Stimulated activated naive CD8-positive, alpha-beta T cell treated with anti-CD3 and anti-CD28 coated beads, Interleukin-15, Interleukin-2, amounts not matched to agents 100 ng/mL and 50 ng/mL, for 24 hours (primary cell): Measurements from ENCODE around the gene NR6A1.
"Not testable (repeated sequence)": the region's sequence is repeated elsewhere in the genome, so short reads cannot be mapped to it uniquely, and the experiment has no call there.

Source experiments
- H3K27ac Mint-ChIP-seq: one replicate; pipeline ENCODE4 v1.8.0; 2021; ENCODE audit warnings: mild to moderate bottlenecking, mixed read lengths
- H3K27me3 Mint-ChIP-seq: one replicate; pipeline ENCODE4 v1.8.0; 2021; ENCODE audit warnings: mixed read lengths
- H3K36me3 Mint-ChIP-seq: one replicate; pipeline ENCODE4 v1.8.0; 2021; ENCODE audit warnings: low read depth, mixed read lengths
- H3K4me1 Mint-ChIP-seq: one replicate; pipeline ENCODE4 v1.8.0; 2021; ENCODE audit warnings: low read depth, mixed read lengths
- H3K4me3 Mint-ChIP-seq: one replicate; pipeline ENCODE4 v1.8.0; 2021; ENCODE audit warnings: mild to moderate bottlenecking, mixed read lengths
- H3K9me3 Mint-ChIP-seq: one replicate; pipeline ENCODE4 v1.8.0; 2021; ENCODE audit warnings: mixed read lengths

The NR6A1 gene

DNA sequence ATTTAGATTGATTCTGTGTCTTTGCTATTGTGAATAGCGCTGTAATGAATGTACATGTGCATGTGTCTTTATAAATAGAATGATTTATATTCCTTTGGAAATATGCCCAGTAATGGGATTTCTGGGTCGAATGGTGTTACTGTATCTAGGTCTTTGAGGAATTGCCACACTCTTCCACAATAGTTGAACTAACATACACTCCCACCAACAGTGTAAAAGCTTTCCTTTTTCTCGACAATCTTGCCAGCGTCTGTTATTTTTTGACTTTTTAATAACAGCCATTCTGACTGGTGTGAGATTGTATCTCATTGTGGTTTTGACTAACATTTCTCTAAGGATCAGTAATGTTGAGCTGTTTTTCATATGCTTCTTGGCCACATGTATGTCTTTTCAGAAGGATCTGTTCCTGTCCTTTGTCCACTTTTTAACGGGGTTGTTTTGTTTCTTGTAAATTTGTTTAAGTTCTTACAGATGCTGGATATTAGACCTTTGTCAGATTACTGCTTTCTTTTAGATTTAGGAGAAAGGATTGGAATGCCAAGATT, 139.0 kb downstream of the NR6A1 start:
- no peaks in the 10 kb centered on the region for H3K9me3 Mint-ChIP-seq
- H3K27ac Mint-ChIP-seq = no peak overlapping the region
- H3K4me3 Mint-ChIP-seq = no peak overlapping the region
- no peaks in the 10 kb centered on the region for H3K4me1 Mint-ChIP-seq
- no peaks in the 10 kb centered on the region for H3K36me3 Mint-ChIP-seq
- H3K27me3 Mint-ChIP-seq = peaks cover 7% of the 10 kb centered on the region

GRCh38 chr9:124631326-124631725, 139.8 kb downstream of the NR6A1 start:
- Mint-ChIP-seq H3K36me3 (no peaks in the 10 kb centered on the region), H3K27me3 (no peaks in the 10 kb centered on the region), H3K9me3 (no peaks in the 10 kb centered on the region), H3K4me1 (no peaks in the 10 kb centered on the region), H3K4me3 (no peak overlapping the region), H3K27ac (no peak overlapping the region)

DNA sequence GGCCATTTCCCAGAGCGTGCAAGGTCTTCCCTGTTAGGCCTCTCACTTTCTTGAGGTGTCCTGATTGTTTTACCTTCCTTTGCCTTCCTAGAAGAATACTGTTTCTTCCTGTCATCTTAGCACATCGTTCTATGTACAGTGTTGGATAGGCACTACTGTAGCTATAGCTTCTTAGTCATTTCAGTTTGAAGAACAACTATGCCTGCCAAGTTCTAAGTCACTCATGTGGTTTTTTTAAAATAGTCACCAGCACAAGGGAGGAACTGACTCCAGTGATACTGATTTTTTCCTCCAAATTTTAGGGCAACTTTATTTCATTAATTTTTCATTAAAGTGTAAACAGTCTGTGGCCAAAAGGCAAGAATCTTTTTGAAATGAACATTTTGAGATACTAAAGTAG, 141.5 kb downstream of the NR6A1 start:
- H3K4me3 Mint-ChIP-seq = no peak overlapping the region

GRCh38 chr9:124628741-124629140, 142.4 kb downstream of the NR6A1 start:
- H3K4me1 Mint-ChIP-seq = no peaks in the 10 kb centered on the region
- no peaks in the 10 kb centered on the region for H3K36me3 Mint-ChIP-seq
- H3K27ac Mint-ChIP-seq = no peak overlapping the region
- no peaks in the 10 kb centered on the region for H3K9me3 Mint-ChIP-seq
- no peak overlapping the region for H3K4me3 Mint-ChIP-seq
- H3K27me3 Mint-ChIP-seq = no peaks in the 10 kb centered on the region

More for the DNA sequence above, 141.5 kb downstream of the NR6A1 start:
- Mint-ChIP-seq H3K27me3 (no peaks in the 10 kb centered on the region), H3K9me3 (no peaks in the 10 kb centered on the region), H3K36me3 (no peaks in the 10 kb centered on the region), H3K4me1 (no peaks in the 10 kb centered on the region), H3K27ac (no peak overlapping the region)

- Mint-ChIP-seq H3K27ac (no peak overlapping the region), H3K4me1 (no peaks in the 10 kb centered on the region), H3K27me3 (peaks cover 5% of the 10 kb centered on the region), H3K9me3 (no peaks in the 10 kb centered on the region), H3K36me3 (no peaks in the 10 kb centered on the region), H3K4me3 (no peak overlapping the region)
These were observed 144.8 kb downstream of the NR6A1 start for GRCh38 chr9:124626276-124626675.

DNA sequence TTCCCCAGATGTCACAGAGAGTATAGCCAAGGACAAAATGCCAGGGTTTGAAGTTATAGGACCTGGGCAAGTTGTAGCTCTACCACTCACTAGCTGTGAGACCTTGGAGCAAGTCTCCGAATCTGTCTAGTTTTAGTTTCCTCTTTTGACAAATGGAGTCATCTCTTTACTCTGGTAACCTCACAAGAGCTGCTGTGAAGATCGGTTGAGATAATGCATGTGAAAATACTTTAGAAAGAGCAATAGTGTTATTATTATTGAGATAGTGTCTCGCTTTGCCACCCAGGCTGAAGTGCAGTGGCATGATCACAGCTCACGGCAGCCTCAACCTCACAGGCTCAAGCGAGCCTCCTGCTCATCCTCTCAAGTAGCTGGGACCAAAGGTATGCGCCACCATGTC, 146.0 kb downstream of the NR6A1 start:
- Mint-ChIP-seq H3K4me1 (no peaks in the 10 kb centered on the region), H3K9me3 (no peaks in the 10 kb centered on the region), H3K27ac (no peak overlapping the region), H3K36me3 (no peaks in the 10 kb centered on the region), H3K4me3 (no peak overlapping the region), H3K27me3 (peaks cover 5% of the 10 kb centered on the region)

- no peak overlapping the region for H3K27ac Mint-ChIP-seq
- no peaks in the 10 kb centered on the region for H3K4me1 Mint-ChIP-seq
- no peaks in the 10 kb centered on the region for H3K36me3 Mint-ChIP-seq
- no peaks in the 10 kb centered on the region for H3K9me3 Mint-ChIP-seq
- H3K27me3 Mint-ChIP-seq = peaks cover 5% of the 10 kb centered on the region
- H3K4me3 Mint-ChIP-seq = no peak overlapping the region
These were observed 146.4 kb downstream of the NR6A1 start for GRCh38 chr9:124624735-124624992.

DNA sequence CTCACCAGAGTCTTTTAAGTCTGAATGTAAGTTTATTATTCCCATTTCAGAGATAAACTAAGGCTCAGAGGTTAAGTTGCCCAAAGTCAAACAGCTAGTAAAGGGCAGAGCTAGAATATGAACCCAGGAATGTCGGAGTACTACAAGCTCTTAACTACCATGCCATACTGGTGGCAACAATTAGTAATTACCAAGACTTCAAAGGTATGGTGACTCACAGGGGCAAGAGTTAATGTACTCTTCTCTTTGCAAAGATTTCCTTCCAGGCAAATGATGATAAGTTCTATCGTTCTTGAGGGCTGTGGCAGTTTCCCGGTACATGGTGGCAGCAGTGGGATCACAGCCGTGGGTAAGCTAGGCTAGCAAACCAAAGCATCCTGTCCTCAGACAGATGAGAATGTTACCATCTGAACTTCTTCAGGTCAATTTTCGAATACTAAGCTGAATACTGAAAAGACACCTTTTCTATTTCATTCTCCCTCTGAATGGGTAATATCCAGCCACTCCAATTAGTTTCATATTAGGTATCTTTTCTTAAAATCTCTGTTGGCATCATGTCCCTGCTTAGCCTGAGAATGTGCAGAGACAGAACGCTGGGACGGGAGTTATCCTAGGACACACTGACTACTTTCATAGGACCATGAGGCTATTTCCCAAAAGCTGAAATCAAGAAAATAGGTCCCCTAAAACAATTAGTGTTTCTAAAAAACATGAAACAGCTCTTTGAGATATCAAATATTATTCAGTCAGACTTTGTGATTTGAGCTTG, 147.0 kb downstream of the NR6A1 start:
- H3K27me3 Mint-ChIP-seq = peaks cover 5% of the 10 kb centered on the region
- H3K4me3 Mint-ChIP-seq = no peak overlapping the region
- no peaks in the 10 kb centered on the region for H3K4me1 Mint-ChIP-seq
- H3K9me3 Mint-ChIP-seq = no peaks in the 10 kb centered on the region
- H3K27ac Mint-ChIP-seq = no peak overlapping the region
- no peaks in the 10 kb centered on the region for H3K36me3 Mint-ChIP-seq

GRCh38 chr9:124622882-124623281, 148.2 kb downstream of the NR6A1 start:
- no peaks in the 10 kb centered on the region for H3K36me3 Mint-ChIP-seq
- peaks cover 5% of the 10 kb centered on the region for H3K27me3 Mint-ChIP-seq
- no peak overlapping the region for H3K27ac Mint-ChIP-seq
- H3K4me1 Mint-ChIP-seq = no peaks in the 10 kb centered on the region
- H3K9me3 Mint-ChIP-seq = no peaks in the 10 kb centered on the region
- H3K4me3 Mint-ChIP-seq = no peak overlapping the region

DNA sequence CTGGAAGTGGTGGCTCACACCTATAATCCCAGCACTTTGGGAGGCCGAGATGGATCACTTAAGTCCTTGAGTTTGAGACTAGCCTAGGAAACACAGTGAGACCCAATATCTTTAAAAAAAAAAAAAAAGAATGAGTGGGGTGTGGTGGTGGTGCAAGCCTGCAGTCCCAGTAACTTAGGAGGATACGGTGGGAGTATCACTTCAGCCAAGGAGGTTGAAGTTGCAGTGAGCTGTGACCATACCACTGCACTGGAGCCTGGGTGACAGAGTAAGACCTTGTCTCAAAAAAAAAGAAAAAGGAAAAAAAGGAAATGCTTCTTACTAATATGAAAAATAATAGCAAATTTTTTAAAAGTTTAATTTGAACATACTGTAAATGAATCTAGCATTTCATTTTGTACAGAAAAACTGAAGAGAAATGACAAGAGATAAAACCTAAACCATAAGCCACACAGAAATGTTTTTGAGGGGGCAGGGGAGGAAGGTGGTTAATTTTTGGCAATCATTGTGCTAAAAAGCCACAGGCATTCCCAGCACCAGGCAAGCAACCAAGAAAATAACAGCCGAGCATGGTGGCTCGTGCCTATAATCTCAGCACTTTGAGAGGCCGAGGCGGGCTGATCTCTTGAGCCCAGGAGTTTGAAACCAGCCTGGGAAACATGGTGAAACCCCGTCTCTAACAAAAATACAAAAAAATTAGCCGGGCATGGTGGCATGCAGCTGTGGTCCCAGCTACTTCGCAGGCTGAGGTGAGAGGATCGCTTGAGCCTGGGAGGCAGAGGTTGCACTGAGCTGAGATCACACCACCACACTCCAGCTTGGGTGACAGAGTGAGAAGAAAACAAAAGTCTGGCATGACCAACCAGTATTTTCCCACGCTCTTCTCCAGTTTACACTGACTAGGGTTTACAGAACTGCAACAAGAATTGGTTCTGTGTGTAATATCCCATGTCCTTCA, 149.5 kb downstream of the NR6A1 start:
- no peak overlapping the region for H3K27ac Mint-ChIP-seq
- no peaks in the 10 kb centered on the region for H3K9me3 Mint-ChIP-seq
- H3K27me3 Mint-ChIP-seq = peaks cover 8% of the 10 kb centered on the region
- H3K4me1 Mint-ChIP-seq = no peaks in the 10 kb centered on the region
- no peak overlapping the region for H3K4me3 Mint-ChIP-seq
- no peaks in the 10 kb centered on the region for H3K36me3 Mint-ChIP-seq

DNA sequence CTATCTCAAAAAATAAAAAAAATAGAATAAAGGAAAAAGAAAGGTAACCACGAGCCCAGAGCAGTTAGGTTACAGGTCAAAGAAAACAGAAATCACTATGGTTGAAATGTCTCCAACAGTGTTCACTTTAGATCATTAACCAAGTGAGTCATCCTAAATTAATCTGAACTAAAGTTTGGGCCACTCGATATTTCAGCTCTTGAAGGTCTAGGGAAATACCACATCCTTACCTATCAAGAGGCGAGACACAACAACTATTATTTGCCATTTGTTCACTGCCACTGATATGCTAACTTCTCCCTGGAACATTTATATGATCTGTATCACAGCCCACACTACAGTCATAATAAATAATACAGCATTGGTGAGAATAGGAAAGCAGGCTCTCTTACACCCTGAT, 152.6 kb downstream of the NR6A1 start:
- H3K36me3 Mint-ChIP-seq = no peaks in the 10 kb centered on the region
- no peaks in the 10 kb centered on the region for H3K9me3 Mint-ChIP-seq
- H3K4me3 Mint-ChIP-seq = no peak overlapping the region
- H3K4me1 Mint-ChIP-seq = no peaks in the 10 kb centered on the region
- peaks cover 16% of the 10 kb centered on the region for H3K27me3 Mint-ChIP-seq
- H3K27ac Mint-ChIP-seq = no peak overlapping the region

DNA sequence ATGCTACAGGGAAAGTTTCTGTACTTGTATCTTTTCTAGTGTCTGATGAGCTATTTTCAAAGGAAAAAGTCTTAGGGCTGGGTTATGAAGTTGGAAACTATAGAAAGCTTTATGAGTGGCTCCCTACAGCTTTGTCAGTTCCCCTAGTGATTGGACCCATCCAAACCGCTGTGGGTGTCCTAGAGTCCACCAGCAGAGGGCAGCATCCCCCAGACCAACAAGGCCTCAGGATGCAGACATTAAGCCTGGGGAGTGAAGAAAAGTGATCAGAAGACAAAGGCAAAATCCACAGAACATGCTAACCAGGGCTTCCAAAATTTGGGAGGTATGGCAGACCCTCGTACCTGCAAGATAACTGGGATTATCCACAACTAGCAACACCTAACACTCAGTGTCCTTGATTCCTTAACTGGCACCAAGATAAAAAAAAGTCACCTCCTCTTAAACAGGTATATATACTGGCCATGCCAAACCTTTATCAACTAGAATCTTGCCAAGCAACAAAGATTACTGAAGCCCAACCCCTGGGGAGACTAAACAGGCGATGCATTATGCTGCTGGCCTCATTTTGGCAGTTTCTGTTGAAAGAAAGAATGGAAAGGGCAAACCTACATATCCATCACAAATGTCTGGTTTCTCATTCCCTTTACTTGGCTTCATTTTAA, 153.5 kb downstream of the NR6A1 start:
- no peaks in the 10 kb centered on the region for H3K36me3 Mint-ChIP-seq
- no peaks in the 10 kb centered on the region for H3K4me1 Mint-ChIP-seq
- H3K27me3 Mint-ChIP-seq = peaks cover 11% of the 10 kb centered on the region
- H3K9me3 Mint-ChIP-seq = no peaks in the 10 kb centered on the region
- no peak overlapping the region for H3K4me3 Mint-ChIP-seq
- no peak overlapping the region for H3K27ac Mint-ChIP-seq

DNA sequence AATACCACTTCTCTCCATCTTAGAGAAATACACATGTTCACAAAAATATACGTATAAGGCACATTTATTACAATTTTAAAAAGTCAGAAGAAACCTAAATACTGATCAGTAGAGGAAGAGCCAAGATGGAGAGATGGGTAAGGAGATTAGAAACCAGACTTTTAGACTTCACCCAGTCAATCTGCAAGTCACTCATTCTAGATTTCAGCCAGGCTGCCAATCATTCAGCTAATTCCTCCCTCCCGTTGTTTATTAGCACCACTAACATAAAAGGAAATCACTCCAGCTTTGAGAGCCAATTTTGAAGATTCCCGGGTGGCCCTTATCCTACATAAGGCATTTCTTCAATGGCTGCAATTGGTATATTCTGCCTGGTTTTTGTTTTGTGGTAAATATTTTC, 154.2 kb downstream of the NR6A1 start:
- no peak overlapping the region for H3K4me3 Mint-ChIP-seq
- no peaks in the 10 kb centered on the region for H3K4me1 Mint-ChIP-seq
- no peaks in the 10 kb centered on the region for H3K36me3 Mint-ChIP-seq
- no peaks in the 10 kb centered on the region for H3K9me3 Mint-ChIP-seq
- H3K27ac Mint-ChIP-seq = no peak overlapping the region
- H3K27me3 Mint-ChIP-seq = peaks cover 11% of the 10 kb centered on the region

- peaks cover 15% of the 10 kb centered on the region for H3K27me3 Mint-ChIP-seq
- not testable (repeated sequence) for H3K27ac Mint-ChIP-seq, H3K36me3 Mint-ChIP-seq, H3K4me3 Mint-ChIP-seq, H3K9me3 Mint-ChIP-seq, H3K4me1 Mint-ChIP-seq
These were observed 155.3 kb downstream of the NR6A1 start for GRCh38 chr9:124615840-124616239.
